Neutrophil (primary cell): ENCODE measurements around the gene CFAP61.

Experiments used
- H3K27ac ChIP-seq: fragments of 200-600 bp; sonication (generic); 2 replicates; pipeline ENCODE4 v1.5.1; 2016; ENCODE audit warnings: mild to moderate bottlenecking, moderate library complexity
- H3K27me3 ChIP-seq: fragments of 200-600 bp; sonication (generic); 2 replicates; pipeline ENCODE4 v1.6.0; 2016; ENCODE audit warnings: mild to moderate bottlenecking
- H3K36me3 ChIP-seq: fragments of 200-600 bp; sonication (generic); 2 replicates; pipeline ENCODE4 v1.5.1; 2017
- H3K4me1 ChIP-seq, 2 experiments: fragments of 200-600 bp in 1 of 2; sonication (generic) in 1 of 2; 1 replicate in 1 of 2; 2 replicates in 1 of 2; pipeline versions ENCODE4 v1.5.1 to v1.6.1; 2013 to 2016; ENCODE audit warnings: low read depth in 1 of 2, low read length in 1 of 2, mild to moderate bottlenecking in 1 of 2, moderate library complexity in 1 of 2; ENCODE audit not compliant: control insufficient read depth in 1 of 2, insufficient read depth in 1 of 2
- H3K4me3 ChIP-seq, 2 experiments: fragments of 200-600 bp in 1 of 2; sonication (generic) in 1 of 2; 1 replicate in 1 of 2; 2 replicates in 1 of 2; pipeline ENCODE4 v1.5.1; 2013 to 2016; ENCODE audit warnings: low read depth in 1 of 2, low read length in 1 of 2, mild to moderate bottlenecking in 1 of 2, moderate library complexity in 1 of 2
- H3K9me3 ChIP-seq: fragments of 200-600 bp; sonication (generic); 2 replicates; pipeline ENCODE4 v1.5.1; 2016
- TF ChIP-seq, protein P1 (sequence below): fragments of 200-600 bp; sonication (generic); IDR thresholded peaks from 2 replicates; pipeline ENCODE4 v1.5.1; 2016; ENCODE audit warnings: antibody characterized with exemption

The CFAP61 gene

DNA sequence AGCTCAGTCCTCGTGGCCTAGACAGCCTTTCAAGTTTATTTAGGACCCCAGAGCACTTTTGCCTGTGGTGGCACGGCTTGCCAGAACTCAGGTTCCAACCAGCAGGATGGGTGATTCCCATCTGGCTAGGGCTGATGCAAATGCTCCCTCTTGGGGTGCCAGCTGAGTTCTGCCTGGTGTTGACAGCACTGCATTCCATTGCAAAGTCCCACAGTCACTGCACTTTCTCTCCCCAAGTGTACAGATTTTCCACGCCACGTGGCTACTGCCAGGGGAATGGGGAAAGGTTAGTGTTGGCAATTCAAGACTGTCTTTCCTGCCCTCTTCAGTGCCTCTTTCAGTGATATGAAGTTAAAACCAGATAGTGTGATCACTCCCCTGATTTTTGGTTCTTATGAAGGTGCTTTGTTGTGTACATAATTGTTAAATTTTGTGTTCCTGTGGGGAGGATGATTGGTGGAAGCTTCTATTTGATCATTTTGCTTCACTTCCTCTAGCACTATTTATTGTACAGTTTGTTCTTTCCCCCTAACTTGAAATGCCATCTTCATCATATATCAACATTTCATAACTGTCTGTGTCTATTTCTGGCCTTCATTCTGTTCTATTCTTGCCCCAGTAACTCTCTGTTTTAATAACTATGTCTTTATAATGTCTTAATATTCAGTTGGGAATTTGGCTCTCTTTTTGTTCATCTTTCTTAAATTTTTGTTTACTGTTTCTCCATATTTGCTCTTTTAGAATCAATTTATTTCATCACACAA lies 86.2 kb downstream of the CFAP61 start:
- TF ChIP-seq, protein P1, sequence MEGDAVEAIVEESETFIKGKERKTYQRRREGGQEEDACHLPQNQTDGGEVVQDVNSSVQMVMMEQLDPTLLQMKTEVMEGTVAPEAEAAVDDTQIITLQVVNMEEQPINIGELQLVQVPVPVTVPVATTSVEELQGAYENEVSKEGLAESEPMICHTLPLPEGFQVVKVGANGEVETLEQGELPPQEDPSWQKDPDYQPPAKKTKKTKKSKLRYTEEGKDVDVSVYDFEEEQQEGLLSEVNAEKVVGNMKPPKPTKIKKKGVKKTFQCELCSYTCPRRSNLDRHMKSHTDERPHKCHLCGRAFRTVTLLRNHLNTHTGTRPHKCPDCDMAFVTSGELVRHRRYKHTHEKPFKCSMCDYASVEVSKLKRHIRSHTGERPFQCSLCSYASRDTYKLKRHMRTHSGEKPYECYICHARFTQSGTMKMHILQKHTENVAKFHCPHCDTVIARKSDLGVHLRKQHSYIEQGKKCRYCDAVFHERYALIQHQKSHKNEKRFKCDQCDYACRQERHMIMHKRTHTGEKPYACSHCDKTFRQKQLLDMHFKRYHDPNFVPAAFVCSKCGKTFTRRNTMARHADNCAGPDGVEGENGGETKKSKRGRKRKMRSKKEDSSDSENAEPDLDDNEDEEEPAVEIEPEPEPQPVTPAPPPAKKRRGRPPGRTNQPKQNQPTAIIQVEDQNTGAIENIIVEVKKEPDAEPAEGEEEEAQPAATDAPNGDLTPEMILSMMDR = no peak

DNA sequence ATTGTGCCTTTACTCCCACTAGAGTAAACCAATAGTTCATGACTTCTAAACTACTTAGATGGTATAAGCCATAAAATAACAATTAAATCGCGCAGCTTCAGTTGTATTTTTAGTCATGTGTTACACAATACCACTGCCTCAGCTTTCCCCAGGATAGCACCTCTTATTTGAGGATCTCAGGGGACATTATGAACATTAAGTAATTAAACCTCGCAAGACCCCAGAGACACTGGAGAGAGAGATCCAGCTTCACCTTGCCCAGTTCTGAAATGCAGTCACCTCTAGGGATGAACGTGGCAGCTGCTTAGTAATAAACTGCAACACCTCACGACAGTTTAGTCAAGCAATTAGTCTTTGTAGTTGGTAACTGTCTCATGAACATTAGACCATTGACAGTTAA lies 87.1 kb downstream of the CFAP61 start:
- Histone ChIP-seq H3K36me3 (no peaks in the 10 kb centered on the region), H3K27ac (no peak overlapping the region)
- TF ChIP-seq, protein P1 = no peak

More for the DNA sequence above, 86.2 kb downstream of the CFAP61 start:
- Histone ChIP-seq H3K27ac (no peak overlapping the region), H3K27me3 (no peaks in the 10 kb centered on the region), H3K9me3 (no peaks in the 10 kb centered on the region), H3K36me3 (no peaks in the 10 kb centered on the region), H3K4me3 (no peak overlapping the region), H3K4me1 (no peaks in the 10 kb centered on the region)

DNA sequence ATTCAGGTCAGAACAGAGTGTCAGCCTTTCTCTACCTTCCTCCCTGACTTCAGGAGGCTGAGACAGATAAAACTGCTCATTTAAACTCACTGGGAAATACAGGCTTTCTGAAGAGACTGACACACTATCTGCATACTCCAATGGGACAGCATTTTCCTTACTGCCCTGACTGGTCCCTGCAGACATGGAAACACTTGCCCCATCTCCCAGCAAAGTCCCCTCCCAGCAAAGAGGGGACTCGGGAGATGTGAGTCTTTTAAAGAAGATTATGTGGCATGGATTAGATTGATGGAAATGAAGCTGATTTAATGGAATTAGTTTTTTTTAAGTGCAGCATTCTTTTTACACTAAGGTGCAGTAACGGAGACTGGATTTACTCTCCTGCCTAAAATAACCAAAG lies 90.8 kb downstream of the CFAP61 start:
- peaks cover 3% of the 10 kb centered on the region for H3K27me3 ChIP-seq
- no peaks in the 10 kb centered on the region for H3K9me3 ChIP-seq
- H3K36me3 ChIP-seq = no peaks in the 10 kb centered on the region
- no peaks in the 10 kb centered on the region for H3K4me1 ChIP-seq
- no peak overlapping the region for H3K4me3 ChIP-seq
- TF ChIP-seq, protein P1 = no peak
- no peak overlapping the region for H3K27ac ChIP-seq

More for the DNA sequence above, 87.1 kb downstream of the CFAP61 start:
- Histone ChIP-seq H3K4me3 (no peak overlapping the region), H3K4me1 (no peaks in the 10 kb centered on the region), H3K9me3 (no peaks in the 10 kb centered on the region), H3K27me3 (no peaks in the 10 kb centered on the region)

DNA sequence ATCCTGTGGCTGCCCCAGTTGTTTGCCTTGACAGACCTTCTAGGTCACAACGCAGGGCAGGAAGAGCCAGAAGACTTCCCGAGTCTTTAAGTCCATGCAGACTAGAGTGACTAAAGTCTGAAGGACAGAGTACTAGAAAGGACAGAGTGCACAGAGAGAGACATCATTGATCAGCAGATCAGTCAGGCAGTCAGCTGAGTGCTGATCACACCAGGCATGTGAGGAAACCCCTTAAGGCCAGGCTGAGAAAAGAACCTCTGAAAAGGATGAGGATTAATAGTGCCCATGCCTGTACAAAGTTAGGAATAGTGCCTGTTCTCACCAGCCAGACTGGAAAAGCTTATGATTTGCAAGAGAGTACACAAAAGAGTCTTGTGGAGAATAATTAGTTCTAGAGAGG lies 91.3 kb downstream of the CFAP61 start:
- no peaks in the 10 kb centered on the region for H3K9me3 ChIP-seq
- no peaks in the 10 kb centered on the region for H3K36me3 ChIP-seq
- TF ChIP-seq, protein P1 = no peak
- peaks cover 3% of the 10 kb centered on the region for H3K27me3 ChIP-seq
- no peak overlapping the region for H3K27ac ChIP-seq
- H3K4me3 ChIP-seq = no peak overlapping the region
- H3K4me1 ChIP-seq = no peaks in the 10 kb centered on the region

DNA sequence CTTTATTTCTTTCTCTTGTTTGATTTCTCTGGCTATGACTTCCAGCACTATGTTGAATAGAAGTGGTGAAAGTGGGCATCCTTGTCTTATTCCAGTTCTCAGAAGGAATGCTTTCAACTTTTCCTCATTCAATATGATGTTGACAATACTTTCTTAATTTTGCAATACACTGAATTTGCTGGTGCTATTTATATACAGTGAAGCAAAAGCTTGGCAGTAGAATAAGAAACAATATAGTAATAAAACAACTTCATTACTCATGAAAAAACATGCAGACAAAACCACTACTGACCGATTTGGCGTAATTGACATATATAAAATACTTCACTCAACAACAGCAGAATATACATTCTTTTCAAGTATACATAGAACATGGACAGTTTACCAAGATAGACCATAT lies 96.4 kb downstream of the CFAP61 start:
- H3K4me1 ChIP-seq = no peaks in the 10 kb centered on the region
- peaks cover 3% of the 10 kb centered on the region for H3K27me3 ChIP-seq
- no peaks in the 10 kb centered on the region for H3K36me3 ChIP-seq
- no peaks in the 10 kb centered on the region for H3K9me3 ChIP-seq
- TF ChIP-seq, protein P1 = no peak
- H3K4me3 ChIP-seq = no peak overlapping the region
- no peak overlapping the region for H3K27ac ChIP-seq
